ENCODE results near the gene BTBD2. TPM values are rescaled to one million over a fixed set of nuclear protein-coding genes. Genes with fewer than 3 reads are reported as not detected.

Gene BTBD2
- total and polyA plus RNA-seq, 4 donors: 45.6 to 183 (median 111) TPM

- Histone ChIP-seq H3K4me1 (ENCODE audit: control insufficient read depth, insufficient read depth, low read length) (peaks cover 42% of the 10 kb centered on the region), H3K27ac (ENCODE audit: low read depth, low read length) (peak overlapping the region; percentile 76), H3K4me3 (ENCODE audit: low read depth, low read length) (peak overlapping the region; percentile 52), H3K27me3 (ENCODE audit: control insufficient read depth, insufficient read depth, low read length) (no peaks in the 10 kb centered on the region), H3K36me3 (ENCODE audit: control insufficient read depth, insufficient read depth, low read length) (peaks cover 32% of the 10 kb centered on the region), H3K9me3 (ENCODE audit: control insufficient read depth, insufficient read depth, low read length) (no peaks in the 10 kb centered on the region)
- peak in 5 of 6 donors; percentile 27 to 93 (median 66) for DNase-seq (ENCODE audit: low read depth in 4 of 6, low spot score in 6 of 6)
- WGBS (ENCODE audit: insufficient coverage): 69% methylated on average over 14 of the region's 23 CpGs
Observed at GRCh38 chr19:2016041-2016807, 710 bp upstream of the BTBD2 start.

GRCh38 chr19:2014731-2015607, 545 bp downstream of the BTBD2 start:
- Histone ChIP-seq H3K27ac (ENCODE audit: low read depth, low read length) (no peak overlapping the region), H3K4me3 (ENCODE audit: low read depth, low read length) (peak overlapping the region; percentile 53), H3K4me1 (ENCODE audit: control insufficient read depth, insufficient read depth, low read length) (peaks cover 41% of the 10 kb centered on the region), H3K27me3 (ENCODE audit: control insufficient read depth, insufficient read depth, low read length) (no peaks in the 10 kb centered on the region), H3K36me3 (ENCODE audit: control insufficient read depth, insufficient read depth, low read length) (peaks cover 45% of the 10 kb centered on the region), H3K9me3 (ENCODE audit: control insufficient read depth, insufficient read depth, low read length) (no peaks in the 10 kb centered on the region)
- peak in 2 of 6 donors; percentile 42 to 47 for DNase-seq (ENCODE audit: low read depth in 4 of 6, low spot score in 6 of 6)
- WGBS (ENCODE audit: insufficient coverage): 10% methylated on average over 64 of the region's 74 CpGs

GRCh38 chr19:2014131-2014571, 1.4 kb downstream of the BTBD2 start:
- DNase-seq (ENCODE audit: low read depth in 4 of 6, low spot score in 6 of 6): no peak
- H3K9me3 ChIP-seq (ENCODE audit: control insufficient read depth, insufficient read depth, low read length): no peaks in the 10 kb centered on the region
- H3K27me3 ChIP-seq (ENCODE audit: control insufficient read depth, insufficient read depth, low read length): no peaks in the 10 kb centered on the region
- H3K4me3 ChIP-seq (ENCODE audit: low read depth, low read length): peak overlapping the region; percentile 53
- H3K36me3 ChIP-seq (ENCODE audit: control insufficient read depth, insufficient read depth, low read length): peaks cover 46% of the 10 kb centered on the region
- H3K4me1 ChIP-seq (ENCODE audit: control insufficient read depth, insufficient read depth, low read length): peaks cover 33% of the 10 kb centered on the region
- 74% methylated on average over 4 of the region's 5 CpGs for WGBS (ENCODE audit: insufficient coverage)
- H3K27ac ChIP-seq (ENCODE audit: low read depth, low read length): no peak overlapping the region

GRCh38 chr19:2013683-2013961, 1.9 kb downstream of the BTBD2 start:
- no peak for DNase-seq (ENCODE audit: low read depth in 4 of 6, low spot score in 6 of 6)
- Histone ChIP-seq H3K27me3 (ENCODE audit: control insufficient read depth, insufficient read depth, low read length) (no peaks in the 10 kb centered on the region), H3K4me3 (ENCODE audit: low read depth, low read length) (no peak overlapping the region), H3K27ac (ENCODE audit: low read depth, low read length) (no peak overlapping the region), H3K9me3 (ENCODE audit: control insufficient read depth, insufficient read depth, low read length) (no peaks in the 10 kb centered on the region), H3K4me1 (ENCODE audit: control insufficient read depth, insufficient read depth, low read length) (peaks cover 33% of the 10 kb centered on the region), H3K36me3 (ENCODE audit: control insufficient read depth, insufficient read depth, low read length) (peaks cover 46% of the 10 kb centered on the region)
- 80% methylated on average over 6 of the region's 6 CpGs for WGBS (ENCODE audit: insufficient coverage)

GRCh38 chr19:2012941-2013682, 2.4 kb downstream of the BTBD2 start:
- peaks cover 46% of the 10 kb centered on the region for H3K36me3 ChIP-seq (ENCODE audit: control insufficient read depth, insufficient read depth, low read length)
- no peak overlapping the region for H3K4me3 ChIP-seq (ENCODE audit: low read depth, low read length)
- no peaks in the 10 kb centered on the region for H3K27me3 ChIP-seq (ENCODE audit: control insufficient read depth, insufficient read depth, low read length)
- no peak overlapping the region for H3K27ac ChIP-seq (ENCODE audit: low read depth, low read length)
- H3K4me1 ChIP-seq (ENCODE audit: control insufficient read depth, insufficient read depth, low read length): peaks cover 33% of the 10 kb centered on the region
- no peak for DNase-seq (ENCODE audit: low read depth in 4 of 6, low spot score in 6 of 6)
- H3K9me3 ChIP-seq (ENCODE audit: control insufficient read depth, insufficient read depth, low read length): no peaks in the 10 kb centered on the region
- WGBS (ENCODE audit: insufficient coverage): 65% methylated on average over 14 of the region's 21 CpGs

DNA sequence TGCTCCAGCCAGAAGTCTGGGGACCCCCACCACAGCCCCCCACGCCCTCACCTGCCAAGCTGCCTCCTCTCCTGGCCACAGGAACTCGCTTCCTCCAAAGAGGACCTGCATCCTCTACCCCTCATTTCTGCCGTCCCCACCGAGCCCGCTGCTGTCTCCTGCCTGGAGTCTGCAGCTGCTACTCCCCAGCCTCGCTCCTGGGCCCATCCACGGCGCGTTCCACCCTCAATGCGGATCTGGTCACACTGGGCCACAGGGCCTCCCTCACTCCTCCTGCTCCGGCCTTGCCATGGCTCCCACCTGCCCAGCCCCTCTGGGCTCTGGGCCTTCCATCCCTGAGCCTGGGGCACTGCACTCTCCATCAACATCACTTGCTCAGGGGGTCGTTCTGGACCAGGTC, 4.3 kb downstream of the BTBD2 start:
- DNase-seq (ENCODE audit: low read depth in 4 of 6, low spot score in 6 of 6): no peak
- Histone ChIP-seq H3K4me3 (ENCODE audit: low read depth, low read length) (no peak overlapping the region), H3K4me1 (ENCODE audit: control insufficient read depth, insufficient read depth, low read length) (peaks cover 27% of the 10 kb centered on the region), H3K27ac (ENCODE audit: low read depth, low read length) (no peak overlapping the region), H3K9me3 (ENCODE audit: control insufficient read depth, insufficient read depth, low read length) (no peaks in the 10 kb centered on the region), H3K36me3 (ENCODE audit: control insufficient read depth, insufficient read depth, low read length) (peaks cover 46% of the 10 kb centered on the region), H3K27me3 (ENCODE audit: control insufficient read depth, insufficient read depth, low read length) (no peaks in the 10 kb centered on the region)
- 95% methylated on average over 12 of the region's 12 CpGs for WGBS (ENCODE audit: insufficient coverage)

- Histone ChIP-seq H3K36me3 (ENCODE audit: control insufficient read depth, insufficient read depth, low read length) (peaks cover 46% of the 10 kb centered on the region), H3K4me1 (ENCODE audit: control insufficient read depth, insufficient read depth, low read length) (peaks cover 25% of the 10 kb centered on the region), H3K9me3 (ENCODE audit: control insufficient read depth, insufficient read depth, low read length) (no peaks in the 10 kb centered on the region), H3K27me3 (ENCODE audit: control insufficient read depth, insufficient read depth, low read length) (no peaks in the 10 kb centered on the region), H3K4me3 (ENCODE audit: low read depth, low read length) (no peak overlapping the region), H3K27ac (ENCODE audit: low read depth, low read length) (no peak overlapping the region)
- DNase-seq (ENCODE audit: low read depth in 4 of 6, low spot score in 6 of 6): no peak
- 97% methylated on average over 15 of the region's 20 CpGs for WGBS (ENCODE audit: insufficient coverage)
Observed at GRCh38 chr19:2010135-2010668, 5.3 kb downstream of the BTBD2 start.

DNA sequence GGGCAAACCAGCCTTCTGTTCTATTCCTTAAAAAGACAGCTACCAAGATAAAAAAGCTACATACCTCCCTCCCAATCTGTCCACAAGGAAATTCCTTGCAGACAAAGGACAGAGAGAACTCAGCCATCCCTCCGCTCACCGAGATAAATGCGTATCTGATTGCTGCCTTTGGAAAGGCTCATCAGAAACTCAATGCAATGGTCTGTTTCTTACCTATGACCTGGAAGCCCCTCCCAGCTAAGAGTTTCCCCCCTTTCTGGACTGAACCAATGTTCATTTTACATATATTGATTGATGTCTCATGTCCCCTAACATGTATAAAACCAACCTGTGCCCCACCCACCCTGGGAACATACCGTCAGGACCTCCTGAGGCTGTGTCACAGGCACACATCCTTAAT, 11.6 kb downstream of the BTBD2 start:
- Histone ChIP-seq H3K27ac (ENCODE audit: low read depth, low read length) (no peak overlapping the region), H3K4me3 (ENCODE audit: low read depth, low read length) (no peak overlapping the region), H3K9me3 (ENCODE audit: control insufficient read depth, insufficient read depth, low read length) (no peaks in the 10 kb centered on the region), H3K36me3 (ENCODE audit: control insufficient read depth, insufficient read depth, low read length) (peaks cover 47% of the 10 kb centered on the region), H3K4me1 (ENCODE audit: control insufficient read depth, insufficient read depth, low read length) (no peaks in the 10 kb centered on the region), H3K27me3 (ENCODE audit: control insufficient read depth, insufficient read depth, low read length) (no peaks in the 10 kb centered on the region)
- 81% methylated on average over 3 of the region's 4 CpGs for WGBS (ENCODE audit: insufficient coverage)
- DNase-seq (ENCODE audit: low read depth in 4 of 6, low spot score in 6 of 6): no peak

GRCh38 chr19:1999856-2000515, 15.5 kb downstream of the BTBD2 start:
- H3K27ac ChIP-seq (ENCODE audit: low read depth, low read length): no peak overlapping the region
- 94% methylated on average over 14 of the region's 26 CpGs for WGBS (ENCODE audit: insufficient coverage)
- H3K36me3 ChIP-seq (ENCODE audit: control insufficient read depth, insufficient read depth, low read length): peaks cover 75% of the 10 kb centered on the region
- no peak overlapping the region for H3K4me3 ChIP-seq (ENCODE audit: low read depth, low read length)
- DNase-seq (ENCODE audit: low read depth in 4 of 6, low spot score in 6 of 6): no peak
- H3K9me3 ChIP-seq (ENCODE audit: control insufficient read depth, insufficient read depth, low read length): no peaks in the 10 kb centered on the region
- H3K4me1 ChIP-seq (ENCODE audit: control insufficient read depth, insufficient read depth, low read length): no peaks in the 10 kb centered on the region
- H3K27me3 ChIP-seq (ENCODE audit: control insufficient read depth, insufficient read depth, low read length): no peaks in the 10 kb centered on the region
